K562 (cell line): Measurements from ENCODE around the gene TMIGD2. TPM values are rescaled to one million over a fixed set of nuclear protein-coding genes. Genes with fewer than 3 reads are reported as not detected.

Experiments
- CHCHD3 ChIP-seq: fragments of 250-450 bp; sonication (Bioruptor Pico); IDR thresholded peaks from 2 replicates; pipeline ENCODE4 v2.1.2; 2022; ENCODE audit warnings: mild to moderate bottlenecking
- FOXM1 ChIP-seq, 2 experiments: fragments of 450-650 bp in 1 of 2; sonication (generic) in 1 of 2; formaldehyde crosslinking in 1 of 2; IDR thresholded peaks; 2 replicates each; pipeline versions ENCODE4 v1.6.1 to v1.9.0; 2017 to 2022; ENCODE audit warnings: low read depth in 2 of 2, mild to moderate bottlenecking in 2 of 2, missing genetic modification reagents in 1 of 2, moderate library complexity in 1 of 2
- GATAD2B ChIP-seq: fragments of 450-650 bp; IDR thresholded peaks from 2 replicates; pipeline ENCODE4 v1.6.1; 2017; ENCODE audit warnings: mild to moderate bottlenecking, borderline replicate concordance
- HES1 ChIP-seq: fragments of 450-650 bp; IDR thresholded peaks from 2 replicates; pipeline ENCODE4 v1.6.1; 2016; ENCODE audit warnings: low read depth, mild to moderate bottlenecking, moderate library complexity
- HSF4 ChIP-seq: fragments of 250-450 bp; sonication (Bioruptor Pico); IDR thresholded peaks from 2 replicates; pipeline ENCODE4 v2.1.2; 2022; ENCODE audit warnings: mild to moderate bottlenecking, moderate library complexity, borderline replicate concordance
- KAT2B ChIP-seq: IDR thresholded peaks from one replicate; pipeline ENCODE4 v1.6.1; 2012; ENCODE audit warnings: low read depth, mild to moderate bottlenecking, control low read depth, inconsistent platforms, low read length, moderate library complexity
- MNT ChIP-seq, 2 experiments: fragments of 450-650 bp; conservative IDR thresholded peaks; 2 replicates each; pipeline ENCODE4 v1.6.1; 2017; ENCODE audit warnings: mild to moderate bottlenecking in 2 of 2, moderate library complexity in 2 of 2
- MXI1 ChIP-seq: IDR thresholded peaks from 2 replicates; pipeline ENCODE4 v1.6.1; 2011; ENCODE audit warnings: low read depth, mild to moderate bottlenecking, improper control_type of control experiment, low read length
- NR2C2 ChIP-seq, 2 experiments: fragments of 200-800 bp in 1 of 2; sonication (Bioruptor generic) in 1 of 2; sonication (generic) in 1 of 2; formaldehyde crosslinking in 1 of 2; IDR thresholded peaks; 2 replicates each; pipeline versions ENCODE4 v1.6.1 to v1.8.0; 2016 to 2022; ENCODE audit warnings: mild to moderate bottlenecking in 1 of 2, missing compliant biosample characterization in 1 of 2, missing genetic modification characterization in 1 of 2, missing genetic modification reagents in 1 of 2
- PURB ChIP-seq: sonication (generic); formaldehyde crosslinking; IDR thresholded peaks from 2 replicates; pipeline ENCODE4 v1.9.0; 2021; ENCODE audit warnings: low read depth, mild to moderate bottlenecking, missing genetic modification reagents
- RAD51 ChIP-seq: fragments of 450-650 bp; IDR thresholded peaks from 2 replicates; pipeline ENCODE4 v1.7.1; 2016; ENCODE audit warnings: low read depth, mild to moderate bottlenecking, borderline replicate concordance
- RBFOX2 ChIP-seq: fragments of 200-400 bp; formaldehyde crosslinking; IDR thresholded peaks from 2 replicates; pipeline ENCODE4 v1.6.1; 2017; ENCODE audit warnings: low read depth, mild to moderate bottlenecking, low read length, moderate library complexity
- RBM22 ChIP-seq: fragments of 200-400 bp; formaldehyde crosslinking; IDR thresholded peaks from 2 replicates; pipeline ENCODE4 v1.6.1; 2018; ENCODE audit warnings: low read length, low read depth; ENCODE audit not compliant: poor library complexity, severe bottlenecking
- RFX1 ChIP-seq: fragments of 450-650 bp; IDR thresholded peaks from 2 replicates; pipeline ENCODE4 v1.6.1; 2016; ENCODE audit warnings: mild to moderate bottlenecking, moderate library complexity
- SP1 ChIP-seq: sonication (generic); formaldehyde crosslinking; IDR thresholded peaks from 2 replicates; pipeline ENCODE4 v1.8.1; 2022; ENCODE audit warnings: mild to moderate bottlenecking, missing genetic modification reagents
- TBP ChIP-seq: optimal IDR thresholded peaks from 2 replicates; pipeline ENCODE3; 2011; ENCODE audit warnings: low read depth, low read length, improper control_type of control experiment
- ZBTB33 ChIP-seq: sonication (generic); formaldehyde crosslinking; IDR thresholded peaks from 2 replicates; pipeline ENCODE4 v1.8.1; 2023; ENCODE audit warnings: mild to moderate bottlenecking, missing genetic modification reagents
- ZBTB7A ChIP-seq: IDR thresholded peaks from 2 replicates; pipeline ENCODE4 v1.6.1; 2011; ENCODE audit warnings: low read depth, mild to moderate bottlenecking, low read length, moderate library complexity, borderline replicate concordance; ENCODE audit not compliant: control insufficient read depth
- ZNF263 ChIP-seq: sonication (generic); formaldehyde crosslinking; IDR thresholded peaks from 2 replicates; pipeline ENCODE4 v1.8.0; 2022; ENCODE audit warnings: mild to moderate bottlenecking, missing genetic modification reagents, borderline replicate concordance
- ZNF436 ChIP-seq: fragments of 250-450, 450-650 bp; sonication (Bioruptor Pico); formaldehyde crosslinking; IDR thresholded peaks from 2 replicates; pipeline ENCODE4 v1.7.0; 2020; ENCODE audit warnings: mild to moderate bottlenecking
- ZNF511 ChIP-seq: sonication (generic); formaldehyde crosslinking; IDR thresholded peaks from 2 replicates; pipeline ENCODE4 v1.8.0; 2022; ENCODE audit warnings: mild to moderate bottlenecking, missing genetic modification reagents
- polyA plus RNA-seq, 8 experiments: library from polyadenylated mRNA; depleted of rRNA in 4 of 8; stranded (reverse) in 5 of 8; unstranded in 3 of 8; fragments of >200 nt; fragmentation: Nextera tagmentation in 2 of 8; fragmentation: Illumina TruSeq in 1 of 8; extraction: Ambion mirVana in 2 of 8; extraction: Trizol in 1 of 8; gene quantifications; 2 replicates each; pipeline versions ENCODE4 v1.2.1 to v1.2.3, GENCODE V29; 2011 to 2014; ENCODE audit warnings: inconsistent platforms in 1 of 8, missing spikeins in 1 of 8
- total RNA-seq, 7 experiments: library from RNA; depleted of rRNA in 6 of 7; stranded (reverse); fragments of >200 nt in 6 of 7; fragmentation: Illumina TruSeq in 2 of 7; extraction: Trizol in 2 of 7; gene quantifications; 2 replicates each; pipeline versions ENCODE4 v1.2.1 to v1.2.3, GENCODE V29; 2011 to 2021; ENCODE audit warnings: low replicate concordance in 1 of 7

The TMIGD2 gene
- total and polyA plus RNA-seq, 9 of the 15 experiments (the other 6 are each of a cell fraction or from before 2014, with no cell fraction given), result not detected

GRCh38 chr19:4327252-4327876 lies 25.2 kb upstream of the TMIGD2 start (continued):
- peak; percentile 97 to 98 for TF ChIP-seq MNT (conservative IDR thresholded peaks at IDR 0.05)
- TF ChIP-seq MXI1, result peak; percentile 86
- peak; percentile 81 for TF ChIP-seq TBP
- TF ChIP-seq SP1, result peak; percentile 29; the same call in 1 of the 2 replicates
- no peak for TF ChIP-seq ZNF263
- TF ChIP-seq RAD51, result peak; percentile 57; the same call in 1 of the 2 replicates
- peak; percentile 86 for TF ChIP-seq RBFOX2
- no peak for TF ChIP-seq GATAD2B
- TF ChIP-seq HES1, result no peak
- no peak for TF ChIP-seq CHCHD3 (CRISPR knock-in tag)
- no peak for TF ChIP-seq HSF4 (CRISPR knock-in tag)
- peak; percentile 38; the same call in 1 of the 2 replicates for TF ChIP-seq ZBTB33
- no peak for TF ChIP-seq NR2C2 (CRISPR knock-in tag; IDR thresholded peaks at IDR 0.05)
- no peak for TF ChIP-seq NR2C2 (tag; IDR thresholded peaks at IDR 0.05)
- no peak; the same call in 1 of the 2 replicates for TF ChIP-seq ZNF511 (CRISPR knock-in tag)
- no peak for TF ChIP-seq RFX1
- no peak for TF ChIP-seq KAT2B
- no peak for TF ChIP-seq RBM22
- no peak for TF ChIP-seq ZNF436 (CRISPR knock-in tag)
- peak; percentile 35 for TF ChIP-seq ZBTB7A
- no peak for TF ChIP-seq PURB (CRISPR knock-in tag)
- no peak for TF ChIP-seq FOXM1 (IDR thresholded peaks at IDR 0.05; ENCODE audit: low read depth)
- peak; percentile 72; the same call in 1 of the 2 replicates for TF ChIP-seq FOXM1 (CRISPR knock-in tag; IDR thresholded peaks at IDR 0.05; ENCODE audit: low read depth)
